Gastrocnemius medialis (tissue), 4 donors: ENCODE data around the gene VAV2.

Experiments used
- CTCF ChIP-seq, 5 experiments: fragments of 450-650 bp in 3 of 5; fragments of 200-600 bp in 2 of 5; sonication (generic) in 2 of 5; IDR thresholded peaks in 4 of 5; conservative IDR thresholded peaks in 1 of 5; 1 replicate in 4 of 5; 2 replicates in 1 of 5; pipeline ENCODE4 v1.5.1; 2016 to 2019; ENCODE audit warnings: antibody characterized with exemption in 5 of 5, mild to moderate bottlenecking in 3 of 5, moderate library complexity in 3 of 5
- POLR2A ChIP-seq, 2 donors: fragments of 450-650 bp; IDR thresholded peaks; one replicate each; pipeline ENCODE4 v1.6.1; 2017; ENCODE audit warnings: antibody characterized with exemption in 2 of 2, mild to moderate bottlenecking in 2 of 2, moderate library complexity in 2 of 2

DNA sequence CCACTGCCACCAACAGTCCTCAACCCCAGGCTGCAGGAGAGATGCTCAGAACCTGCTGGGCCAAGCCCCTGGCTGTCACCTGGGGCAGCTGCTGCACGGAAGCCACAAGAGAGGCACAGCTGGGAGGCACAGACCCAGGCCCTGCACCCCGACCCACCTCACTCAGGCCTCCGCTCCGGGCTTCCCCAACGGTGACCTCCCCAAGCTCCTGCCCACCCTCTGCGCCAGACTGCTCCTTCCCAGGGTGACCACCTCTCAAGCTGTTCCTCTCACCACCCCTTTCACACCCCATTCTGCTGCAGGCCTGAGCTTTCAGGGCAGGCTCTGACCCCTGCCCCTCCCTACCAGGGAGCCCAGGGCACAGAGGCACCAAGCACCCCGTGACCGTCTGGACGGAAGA lies 33.0 kb downstream of the VAV2 start:
- no peak for TF ChIP-seq CTCF (IDR thresholded peaks at IDR 0.05 in 4 of 5, conservative IDR thresholded peaks at IDR 0.05 in 1 of 5)
- TF ChIP-seq POLR2A (IDR thresholded peaks at IDR 0.05): no peak
